ENCODE data around the gene LAPTM5. TPM values are rescaled to one million over a fixed set of nuclear protein-coding genes. Genes with fewer than 3 reads are reported as not detected.

The LAPTM5 gene
- total and polyA plus RNA-seq, 2 of the 8 experiments (the other 6 are each of a cell fraction or from before 2014, with no cell fraction given): 0.37 to 1.4 TPM

- TF ChIP-seq HDAC6 (IDR thresholded peaks at IDR 0.05; ENCODE audit: low read depth, low read length) (no peak), YY1 (IDR thresholded peaks at IDR 0.05; ENCODE audit: low read depth, low read length) (no peak), BACH1 (IDR thresholded peaks at IDR 0.05; ENCODE audit: low read length) (no peak), TEAD4 (IDR thresholded peaks at IDR 0.05; ENCODE audit: low read depth, low read length) (no peak)
Measured at GRCh38 chr1:30689901-30690645, 67.5 kb downstream of the LAPTM5 start (continued).
